BLaER1 (cell line): ENCODE measurements around the gene MSANTD4.
"Not testable (repeated sequence)": the region's sequence is repeated elsewhere in the genome, so short reads cannot be mapped to it uniquely, and the experiment has no call there.

ENCODE experiments used
- H3K27ac ChIP-seq: shearing (Covaris generic); formaldehyde crosslinking; 2 replicates; pipeline ENCODE4 v1.8.1; 2022
- H3K27me3 ChIP-seq: shearing (Covaris generic); formaldehyde crosslinking; 2 replicates; pipeline ENCODE4 v1.8.1; 2022
- H3K36me3 ChIP-seq: shearing (Covaris generic); formaldehyde crosslinking; 2 replicates; pipeline ENCODE4 v1.8.1; 2022
- H3K4me1 ChIP-seq: shearing (Covaris generic); formaldehyde crosslinking; 2 replicates; pipeline ENCODE4 v1.8.1; 2022
- H3K4me2 ChIP-seq: shearing (Covaris generic); formaldehyde crosslinking; 2 replicates; pipeline ENCODE4 v1.8.1; 2022
- H3K4me3 ChIP-seq: shearing (Covaris generic); formaldehyde crosslinking; 2 replicates; pipeline ENCODE4 v1.8.1; 2022
- H3K9ac ChIP-seq: shearing (Covaris generic); formaldehyde crosslinking; 2 replicates; pipeline ENCODE4 v1.8.1; 2022
- H3K9me3 ChIP-seq: shearing (Covaris generic); formaldehyde crosslinking; 2 replicates; pipeline ENCODE4 v1.8.1; 2022
- H4K20me1 ChIP-seq: shearing (Covaris generic); formaldehyde crosslinking; 2 replicates; pipeline ENCODE4 v1.8.1; 2022
- Cebpa-rat ChIP-seq: shearing (Covaris generic); IDR thresholded peaks from 2 replicates; pipeline ENCODE4 v1.8.1; 2022

MSANTD4 gene

DNA sequence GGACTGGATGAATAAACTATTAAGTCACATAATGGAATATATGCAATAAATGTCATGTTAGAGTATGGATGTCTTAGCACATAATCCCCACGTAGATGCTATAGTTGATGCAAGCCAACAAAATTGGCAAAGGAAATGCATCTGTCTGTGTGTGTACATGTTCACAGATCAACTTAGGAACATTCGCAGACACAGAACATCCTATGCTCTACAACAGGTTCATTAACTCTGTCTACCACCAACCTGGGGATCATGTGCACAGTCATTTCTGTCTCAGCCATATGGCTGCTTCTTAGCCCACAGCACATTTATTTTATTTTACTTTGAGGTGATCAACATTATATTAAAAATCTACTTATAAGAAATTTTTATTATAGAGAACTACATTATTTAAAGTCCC, 4.9 kb downstream of the MSANTD4 start:
- Histone ChIP-seq H3K27me3 (no peaks in the 10 kb centered on the region), H3K4me3 (no peak overlapping the region), H3K4me2 (no peak overlapping the region), H4K20me1 (peaks cover 52% of the 10 kb centered on the region), H3K4me1 (peaks cover 42% of the 10 kb centered on the region), H3K36me3 (peaks cover 10% of the 10 kb centered on the region; the same call in 1 of the 2 replicates), H3K9ac (no peak overlapping the region), H3K9me3 (no peaks in the 10 kb centered on the region), H3K27ac (no peak overlapping the region)
- no peak for TF ChIP-seq Cebpa-rat

DNA sequence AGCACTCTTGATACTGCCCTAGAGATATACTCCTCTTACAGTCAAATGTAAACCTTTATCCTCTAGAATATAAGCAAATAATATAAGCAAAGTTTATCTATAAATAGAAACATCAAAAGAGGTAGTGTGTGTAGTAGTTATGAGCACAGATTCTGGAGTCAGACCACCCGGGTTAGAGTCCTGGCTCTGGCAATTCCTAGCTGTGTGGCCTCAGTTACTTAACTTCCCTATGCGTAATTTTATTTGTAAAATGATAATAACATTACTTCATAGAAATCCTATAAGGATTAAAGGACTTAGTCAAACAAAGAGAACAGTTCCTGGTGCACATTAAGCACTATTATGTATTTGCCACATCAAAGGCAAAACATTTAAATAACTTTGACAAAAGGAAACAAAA, 7.0 kb downstream of the MSANTD4 start:
- H3K4me2 ChIP-seq, result no peak overlapping the region
- H3K9ac ChIP-seq, result no peak overlapping the region
- peaks cover 26% of the 10 kb centered on the region for H3K36me3 ChIP-seq
- TF ChIP-seq Cebpa-rat, result no peak
- H3K27ac ChIP-seq, result no peak overlapping the region
- H4K20me1 ChIP-seq, result peaks cover 62% of the 10 kb centered on the region
- no peak overlapping the region for H3K4me3 ChIP-seq
- H3K9me3 ChIP-seq, result no peaks in the 10 kb centered on the region
- H3K27me3 ChIP-seq, result no peaks in the 10 kb centered on the region
- H3K4me1 ChIP-seq, result peaks cover 29% of the 10 kb centered on the region

DNA sequence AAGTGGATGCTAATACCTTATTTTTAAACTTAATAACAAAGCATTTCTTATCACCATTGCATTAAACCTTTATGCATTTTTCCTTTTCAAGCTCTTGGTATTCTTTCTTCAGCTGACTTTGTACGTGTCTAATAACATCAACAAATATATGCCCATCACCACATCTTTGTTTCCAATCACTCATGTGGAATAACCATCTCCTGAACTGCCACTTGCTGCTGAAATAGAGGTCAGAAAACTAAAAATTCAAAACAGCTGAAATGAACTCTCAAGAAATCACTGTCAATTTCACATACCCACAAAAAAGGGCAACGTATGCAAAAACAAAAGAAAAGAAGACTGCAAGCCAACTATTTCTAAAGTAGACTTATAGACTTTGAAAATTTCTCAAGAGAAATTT, 7.4 kb downstream of the MSANTD4 start:
- Histone ChIP-seq H3K9me3 (no peaks in the 10 kb centered on the region), H3K4me2 (no peak overlapping the region), H3K27me3 (no peaks in the 10 kb centered on the region), H3K27ac (no peak overlapping the region), H3K4me3 (no peak overlapping the region), H3K36me3 (peaks cover 30% of the 10 kb centered on the region), H3K9ac (no peak overlapping the region), H4K20me1 (peaks cover 62% of the 10 kb centered on the region), H3K4me1 (peaks cover 25% of the 10 kb centered on the region)
- TF ChIP-seq Cebpa-rat, result no peak

DNA sequence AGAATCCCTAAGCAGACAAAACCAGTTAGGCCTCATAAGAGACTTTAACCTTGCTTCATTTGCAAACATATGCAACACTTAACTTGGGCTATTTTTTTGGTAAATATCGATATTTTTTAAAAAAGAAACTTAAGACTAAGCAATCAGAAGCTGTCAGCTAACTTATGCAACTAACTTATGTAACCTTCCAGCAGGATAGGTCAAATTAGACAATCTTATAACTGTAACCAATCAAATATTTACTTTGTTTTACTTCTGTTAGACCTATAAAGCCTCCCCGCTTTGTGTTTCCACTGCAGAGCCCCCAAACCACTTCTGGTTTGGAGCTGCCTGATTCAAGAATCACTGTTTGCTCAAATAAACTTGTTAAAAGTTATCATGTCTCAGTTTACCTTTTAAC, 8.0 kb downstream of the MSANTD4 start:
- peaks cover 63% of the 10 kb centered on the region for H4K20me1 ChIP-seq
- no peaks in the 10 kb centered on the region for H3K9me3 ChIP-seq
- no peak overlapping the region for H3K4me2 ChIP-seq
- no peak overlapping the region for H3K9ac ChIP-seq
- no peaks in the 10 kb centered on the region for H3K27me3 ChIP-seq
- no peak for TF ChIP-seq Cebpa-rat
- H3K27ac ChIP-seq, result no peak overlapping the region
- peaks cover 32% of the 10 kb centered on the region for H3K36me3 ChIP-seq
- peaks cover 21% of the 10 kb centered on the region; the same call in 1 of the 2 replicates for H3K4me1 ChIP-seq
- H3K4me3 ChIP-seq, result no peak overlapping the region

DNA sequence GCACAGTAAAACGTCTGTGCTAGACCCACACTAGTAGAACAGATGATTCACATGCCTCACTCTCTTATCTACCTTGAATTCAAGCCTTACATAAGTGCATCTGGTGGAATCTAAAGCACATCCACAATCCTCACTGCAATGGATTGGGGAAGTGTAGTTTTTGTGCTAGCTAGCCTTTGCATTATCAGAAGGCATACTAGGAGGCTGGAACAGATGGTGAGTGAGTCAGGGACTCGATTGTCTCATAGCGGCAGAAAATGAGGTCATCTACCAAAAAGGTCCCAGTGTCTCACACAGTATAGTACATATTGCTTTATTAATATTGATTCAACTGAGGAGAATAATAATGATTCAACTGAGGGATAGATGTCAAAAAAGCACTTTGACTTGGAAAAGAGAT, 9.3 kb downstream of the MSANTD4 start:
- no peak overlapping the region for H3K9ac ChIP-seq
- peaks cover 62% of the 10 kb centered on the region for H4K20me1 ChIP-seq
- no peak for TF ChIP-seq Cebpa-rat
- no peak overlapping the region for H3K4me2 ChIP-seq
- no peak overlapping the region for H3K4me3 ChIP-seq
- no peaks in the 10 kb centered on the region for H3K27me3 ChIP-seq
- H3K36me3 ChIP-seq, result peaks cover 45% of the 10 kb centered on the region
- no peaks in the 10 kb centered on the region for H3K9me3 ChIP-seq
- peaks cover 21% of the 10 kb centered on the region; the same call in 1 of the 2 replicates for H3K4me1 ChIP-seq
- H3K27ac ChIP-seq, result no peak overlapping the region

DNA sequence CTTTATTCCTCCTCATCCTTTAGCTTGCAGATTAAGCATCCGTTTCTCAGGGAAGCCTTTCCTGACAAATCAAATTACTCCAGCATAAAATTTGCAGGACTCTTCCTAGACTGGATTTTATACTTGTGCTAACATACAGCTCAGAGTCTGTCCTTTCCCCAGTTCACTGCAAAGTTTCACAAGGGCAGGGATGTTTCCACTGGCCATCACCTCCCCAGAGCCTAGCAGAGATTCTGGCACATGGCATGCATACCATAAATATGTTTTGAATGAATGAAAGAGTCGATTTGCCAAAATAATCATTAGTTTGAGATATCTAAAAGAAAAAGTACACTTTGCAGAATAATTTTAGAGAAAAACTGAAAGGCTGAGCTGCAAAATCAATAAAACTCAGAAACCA, 10.6 kb downstream of the MSANTD4 start:
- no peak overlapping the region for H3K9ac ChIP-seq
- H3K27me3 ChIP-seq, result no peaks in the 10 kb centered on the region
- no peak for TF ChIP-seq Cebpa-rat
- peaks cover 12% of the 10 kb centered on the region for H3K9me3 ChIP-seq
- no peak overlapping the region for H3K4me2 ChIP-seq
- peaks cover 18% of the 10 kb centered on the region; the same call in 1 of the 2 replicates for H3K4me1 ChIP-seq
- no peak overlapping the region for H3K27ac ChIP-seq
- H3K36me3 ChIP-seq, result peaks cover 58% of the 10 kb centered on the region
- no peak overlapping the region for H3K4me3 ChIP-seq
- peaks cover 53% of the 10 kb centered on the region for H4K20me1 ChIP-seq

DNA sequence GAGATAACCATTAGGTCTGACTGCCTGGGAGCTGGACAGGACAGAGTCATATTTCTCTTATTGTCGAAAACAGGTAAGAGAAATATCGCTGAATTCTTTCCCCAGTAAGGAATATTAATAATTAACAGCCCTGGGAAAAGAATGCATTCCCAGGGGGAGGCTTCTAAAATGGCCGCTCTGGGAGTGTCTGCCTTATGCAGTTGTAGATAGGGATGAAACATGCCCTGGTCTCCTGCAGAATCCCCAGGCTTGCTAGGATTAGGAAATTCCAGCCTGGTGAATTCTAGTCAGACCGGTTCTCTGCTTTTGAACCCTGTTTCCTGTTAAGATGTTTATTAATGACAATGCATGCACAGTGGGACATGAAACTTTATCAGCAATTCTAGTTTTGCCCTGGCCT, 18.9 kb downstream of the MSANTD4 start:
- H3K27me3 ChIP-seq, H4K20me1 ChIP-seq, H3K4me3 ChIP-seq, H3K4me1 ChIP-seq, H3K4me2 ChIP-seq, H3K27ac ChIP-seq, H3K9ac ChIP-seq: not testable (repeated sequence)
- peaks cover 36% of the 10 kb centered on the region for H3K36me3 ChIP-seq
- H3K9me3 ChIP-seq, result peaks cover 33% of the 10 kb centered on the region

DNA sequence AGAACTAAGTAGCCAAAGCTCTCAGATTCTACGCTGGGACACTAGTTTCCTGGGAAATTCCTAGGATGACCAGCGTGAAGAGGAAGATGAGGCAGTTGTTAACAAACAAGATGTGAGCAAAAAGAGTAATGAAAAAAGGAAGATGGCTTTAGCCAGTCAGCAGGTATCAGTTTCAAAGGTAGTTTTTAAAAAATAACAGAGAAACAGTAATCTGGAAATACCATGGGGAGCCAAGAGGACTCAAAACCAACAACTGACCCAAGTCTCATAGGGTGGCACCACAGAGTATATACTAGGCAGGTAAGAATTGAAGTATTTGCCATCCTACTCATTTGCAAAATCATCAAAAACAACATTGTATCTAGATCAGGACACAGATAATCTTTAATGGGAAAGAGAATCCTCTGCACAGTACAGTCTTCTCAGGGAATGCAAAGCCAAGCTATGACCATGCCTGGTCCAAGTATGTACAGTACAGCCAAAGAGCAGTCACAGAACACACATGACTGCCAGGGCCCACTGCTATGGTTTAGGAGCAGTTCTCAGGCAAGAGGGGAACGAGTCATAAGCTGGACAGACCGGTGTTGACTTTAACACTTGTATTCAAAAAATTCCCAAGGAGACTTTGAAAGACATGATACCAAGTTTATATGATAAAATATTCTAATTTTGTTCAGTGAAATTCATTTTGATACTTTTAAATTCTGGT, 20.6 kb downstream of the MSANTD4 start:
- Histone ChIP-seq H3K4me1 (no peaks in the 10 kb centered on the region), H3K27me3 (no peaks in the 10 kb centered on the region), H3K4me2 (no peak overlapping the region), H3K9me3 (peaks cover 21% of the 10 kb centered on the region), H4K20me1 (no peaks in the 10 kb centered on the region), H3K27ac (no peak overlapping the region), H3K4me3 (no peak overlapping the region), H3K36me3 (peaks cover 23% of the 10 kb centered on the region), H3K9ac (no peak overlapping the region)
- no peak for TF ChIP-seq Cebpa-rat

DNA sequence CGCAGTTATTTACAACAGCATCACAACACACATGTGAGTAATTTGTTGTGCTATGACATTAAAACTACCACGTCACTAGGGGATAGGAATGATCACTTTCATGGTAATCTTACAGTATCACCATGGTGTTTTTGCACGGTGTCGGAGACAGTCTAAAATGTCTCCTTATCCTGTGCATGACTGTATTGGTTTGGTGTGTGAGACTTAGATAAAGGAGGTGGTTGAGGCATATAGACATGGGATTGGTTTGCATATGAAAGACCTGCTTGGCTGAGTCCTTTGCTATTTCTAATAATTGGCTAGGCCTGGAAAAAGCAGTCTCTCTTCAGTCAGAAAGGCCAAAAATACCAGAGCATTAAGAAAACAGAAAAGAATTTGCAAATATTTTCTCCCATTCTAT, 30.2 kb downstream of the MSANTD4 start:
- H4K20me1 ChIP-seq, result no peaks in the 10 kb centered on the region
- H3K9me3 ChIP-seq, result no peaks in the 10 kb centered on the region
- H3K9ac ChIP-seq, result no peak overlapping the region
- peaks cover 20% of the 10 kb centered on the region for H3K36me3 ChIP-seq
- no peaks in the 10 kb centered on the region for H3K4me1 ChIP-seq
- no peak overlapping the region for H3K4me2 ChIP-seq
- H3K27ac ChIP-seq, result no peak overlapping the region
- H3K27me3 ChIP-seq, result no peaks in the 10 kb centered on the region
- no peak for TF ChIP-seq Cebpa-rat
- no peak overlapping the region for H3K4me3 ChIP-seq

DNA sequence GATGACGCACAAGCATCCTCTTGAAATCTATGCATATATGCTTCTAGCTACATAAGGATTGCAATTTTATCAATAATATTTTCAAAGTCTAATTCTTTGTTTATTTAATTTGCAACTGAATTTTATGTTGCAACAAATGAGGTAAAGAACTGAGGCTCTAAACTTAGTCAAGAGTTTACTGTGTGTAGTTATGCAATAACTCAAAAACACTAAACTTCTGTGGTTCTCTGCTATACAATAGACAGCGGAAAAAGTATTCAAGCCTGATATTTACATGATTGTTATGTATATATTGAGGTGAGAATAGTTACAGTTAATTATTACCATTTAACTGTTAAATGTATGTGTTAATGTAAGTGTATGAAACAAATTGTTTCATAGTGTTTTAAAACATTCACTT, 32.9 kb downstream of the MSANTD4 start:
- Histone ChIP-seq H3K36me3 (peaks cover 3% of the 10 kb centered on the region; the same call in 1 of the 2 replicates), H3K9me3 (no peaks in the 10 kb centered on the region), H4K20me1 (no peaks in the 10 kb centered on the region), H3K27ac (no peak overlapping the region), H3K27me3 (no peaks in the 10 kb centered on the region), H3K4me3 (no peak overlapping the region), H3K4me2 (no peak overlapping the region), H3K4me1 (no peaks in the 10 kb centered on the region), H3K9ac (no peak overlapping the region)
- TF ChIP-seq Cebpa-rat, result no peak

DNA sequence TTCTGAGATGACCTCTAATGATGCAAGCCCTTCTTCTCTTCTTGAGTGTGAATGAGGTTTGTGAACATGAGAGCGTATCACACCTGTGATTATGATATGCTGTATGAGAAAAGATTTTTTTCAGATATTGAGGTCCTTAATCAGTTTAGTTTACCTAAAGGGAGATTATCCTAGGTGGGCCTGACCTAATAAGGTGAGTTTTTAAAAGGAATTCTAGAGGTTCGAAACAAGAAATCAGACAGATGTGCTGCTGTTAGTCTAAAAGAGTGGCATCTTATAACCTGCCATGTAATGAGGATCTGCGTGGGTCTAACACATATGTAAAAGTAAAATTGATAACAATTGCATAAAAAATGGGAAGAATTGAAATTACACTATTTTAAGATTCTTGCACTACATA, 33.8 kb downstream of the MSANTD4 start:
- Histone ChIP-seq H3K9ac (no peak overlapping the region), H3K4me1 (no peaks in the 10 kb centered on the region), H3K27ac (no peak overlapping the region), H4K20me1 (no peaks in the 10 kb centered on the region), H3K9me3 (no peaks in the 10 kb centered on the region), H3K4me2 (no peak overlapping the region), H3K4me3 (no peak overlapping the region), H3K36me3 (no peaks in the 10 kb centered on the region), H3K27me3 (no peaks in the 10 kb centered on the region)
- no peak for TF ChIP-seq Cebpa-rat
